Measurements from ENCODE around the gene GPD1. TPM values are rescaled to one million over a fixed set of nuclear protein-coding genes. Genes with fewer than 3 reads are reported as not detected.
"Not testable (repeated sequence)": the region's sequence is repeated elsewhere in the genome, so short reads cannot be mapped to it uniquely, and the experiment has no call there.

GPD1 gene
- total and polyA plus RNA-seq, 8 donors: 0.58 to 9.5 (median 1.7) TPM

DNA sequence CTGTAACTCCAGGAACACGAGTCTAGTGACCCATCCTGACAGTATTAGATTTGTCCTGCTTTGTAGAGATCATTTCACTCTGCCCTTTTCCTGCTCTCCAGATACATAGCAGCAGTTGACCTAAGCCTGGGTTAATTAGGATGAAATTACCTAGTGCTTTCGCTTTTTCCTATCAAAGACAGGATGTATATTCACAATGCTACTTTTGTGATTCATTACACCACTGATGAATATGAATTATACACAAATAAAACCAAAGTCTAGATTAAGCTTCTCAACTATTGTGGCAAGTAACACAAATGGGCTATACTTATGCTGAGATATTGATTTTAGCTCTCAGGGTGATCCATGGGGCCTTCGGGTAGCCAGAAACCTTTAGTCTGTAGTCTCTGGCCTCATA, 45.5 kb downstream of the GPD1 start:
- Histone ChIP-seq H3K4me1 (peaks cover 0 to 23% (median 5%) of the 10 kb centered on the region in 4 donors), H3K36me3 (peaks cover 0 to 12% (median 9%) of the 10 kb centered on the region in 4 donors), H3K9me3 (no peaks in the 10 kb centered on the region), H3K4me3 (no peak overlapping the region), H3K27me3 (no peaks in the 10 kb centered on the region), H3K27ac (no peak overlapping the region)
- no peak for TF ChIP-seq POLR2AphosphoS5 (IDR thresholded peaks at IDR 0.05)
- TF ChIP-seq, protein P1, sequence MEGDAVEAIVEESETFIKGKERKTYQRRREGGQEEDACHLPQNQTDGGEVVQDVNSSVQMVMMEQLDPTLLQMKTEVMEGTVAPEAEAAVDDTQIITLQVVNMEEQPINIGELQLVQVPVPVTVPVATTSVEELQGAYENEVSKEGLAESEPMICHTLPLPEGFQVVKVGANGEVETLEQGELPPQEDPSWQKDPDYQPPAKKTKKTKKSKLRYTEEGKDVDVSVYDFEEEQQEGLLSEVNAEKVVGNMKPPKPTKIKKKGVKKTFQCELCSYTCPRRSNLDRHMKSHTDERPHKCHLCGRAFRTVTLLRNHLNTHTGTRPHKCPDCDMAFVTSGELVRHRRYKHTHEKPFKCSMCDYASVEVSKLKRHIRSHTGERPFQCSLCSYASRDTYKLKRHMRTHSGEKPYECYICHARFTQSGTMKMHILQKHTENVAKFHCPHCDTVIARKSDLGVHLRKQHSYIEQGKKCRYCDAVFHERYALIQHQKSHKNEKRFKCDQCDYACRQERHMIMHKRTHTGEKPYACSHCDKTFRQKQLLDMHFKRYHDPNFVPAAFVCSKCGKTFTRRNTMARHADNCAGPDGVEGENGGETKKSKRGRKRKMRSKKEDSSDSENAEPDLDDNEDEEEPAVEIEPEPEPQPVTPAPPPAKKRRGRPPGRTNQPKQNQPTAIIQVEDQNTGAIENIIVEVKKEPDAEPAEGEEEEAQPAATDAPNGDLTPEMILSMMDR (IDR thresholded peaks at IDR 0.05): no peak
- TF ChIP-seq EP300 (IDR thresholded peaks at IDR 0.05): no peak
- TF ChIP-seq POLR2A (IDR thresholded peaks at IDR 0.05): no peak
- DNase-seq: no peak
- intact Hi-C loops (cut with DNase I; ENCODE audit: low total_unique reads): no loop called here
- 64 to 76% (median 66%) methylated on average over 3 of the region's 3 CpGs for WGBS, 5 donors

DNA sequence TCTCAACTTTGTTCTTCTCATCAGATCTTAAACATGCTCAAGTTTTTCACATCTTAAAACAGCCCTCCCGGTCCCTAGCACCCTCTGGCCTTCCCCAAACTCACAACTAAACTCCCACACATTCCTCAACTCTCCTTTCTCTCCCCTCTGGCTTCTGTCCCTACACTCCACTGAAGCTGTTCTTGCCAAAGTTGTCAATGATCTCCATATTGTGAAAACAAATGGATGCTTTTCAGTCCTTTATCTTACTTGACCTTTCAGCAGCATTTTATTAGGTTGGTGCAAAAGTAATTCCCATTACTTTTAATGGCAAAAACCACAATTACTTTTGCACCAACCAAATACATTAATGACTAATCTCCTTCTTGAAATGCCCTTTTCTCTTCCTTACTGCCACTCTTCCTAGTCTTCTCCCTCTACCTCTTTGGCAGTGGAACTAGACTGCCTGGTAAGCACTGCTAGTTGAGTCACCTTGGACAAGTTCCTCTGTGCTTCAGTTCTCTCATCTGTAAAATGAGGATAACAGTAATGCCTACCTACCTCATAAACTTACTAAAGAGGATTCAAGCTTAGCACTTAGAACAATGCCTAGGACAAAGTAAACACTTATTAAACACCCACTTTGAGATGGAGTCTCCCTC, 47.4 kb downstream of the GPD1 start:
- Histone ChIP-seq H3K27me3 (no peaks in the 10 kb centered on the region), H3K9me3 (no peaks in the 10 kb centered on the region), H3K36me3 (peaks cover 0 to 13% (median 9%) of the 10 kb centered on the region in 4 donors), H3K4me3 (no peak overlapping the region), H3K4me1 (peaks cover 0 to 12% (median 1%) of the 10 kb centered on the region in 4 donors), H3K27ac (no peak overlapping the region)
- intact Hi-C loops (cut with DNase I; ENCODE audit: low total_unique reads): no loop called here
- no peak for TF ChIP-seq EP300 (IDR thresholded peaks at IDR 0.05)
- TF ChIP-seq POLR2A (IDR thresholded peaks at IDR 0.05): no peak
- TF ChIP-seq POLR2AphosphoS5 (IDR thresholded peaks at IDR 0.05): no peak
- TF ChIP-seq, protein P1 (IDR thresholded peaks at IDR 0.05): no peak
- no peak for DNase-seq
- WGBS, 5 donors: 65 to 87% (median 79%) methylated on average over 1 of the region's 1 CpG

DNA sequence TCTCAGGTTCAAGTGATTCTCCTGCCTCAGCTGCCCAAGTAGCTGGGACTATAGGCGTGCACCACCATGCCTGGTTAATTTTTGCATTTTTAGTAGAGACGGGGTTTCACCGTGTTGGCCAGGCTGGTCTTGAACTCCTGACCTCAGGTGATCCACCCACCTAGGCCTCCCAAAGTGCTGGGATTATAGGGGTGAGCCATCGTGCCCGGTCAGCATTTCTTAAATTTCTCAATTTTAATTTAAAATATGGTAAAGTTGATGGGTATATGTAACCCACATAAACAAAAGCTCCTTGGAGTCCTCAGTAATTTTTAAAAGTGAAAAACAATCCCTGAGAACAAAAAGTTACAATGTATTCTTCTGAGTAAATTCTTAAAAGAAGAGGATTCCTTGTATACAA, 51.1 kb downstream of the GPD1 start:
- Histone ChIP-seq H3K36me3 (peaks cover 0 to 13% (median 9%) of the 10 kb centered on the region in 4 donors), H3K4me1 (peaks cover 0 to 17% (median 7%) of the 10 kb centered on the region in 4 donors)
- H3K9me3 ChIP-seq; DNase-seq; H3K27me3 ChIP-seq; H3K4me3 ChIP-seq; intact Hi-C loops (cut with DNase I; ENCODE audit: low total_unique reads); H3K27ac ChIP-seq: not testable (repeated sequence)
- 88 to 97% (median 93%) methylated on average over 5 of the region's 5 CpGs for WGBS, 5 donors

DNA sequence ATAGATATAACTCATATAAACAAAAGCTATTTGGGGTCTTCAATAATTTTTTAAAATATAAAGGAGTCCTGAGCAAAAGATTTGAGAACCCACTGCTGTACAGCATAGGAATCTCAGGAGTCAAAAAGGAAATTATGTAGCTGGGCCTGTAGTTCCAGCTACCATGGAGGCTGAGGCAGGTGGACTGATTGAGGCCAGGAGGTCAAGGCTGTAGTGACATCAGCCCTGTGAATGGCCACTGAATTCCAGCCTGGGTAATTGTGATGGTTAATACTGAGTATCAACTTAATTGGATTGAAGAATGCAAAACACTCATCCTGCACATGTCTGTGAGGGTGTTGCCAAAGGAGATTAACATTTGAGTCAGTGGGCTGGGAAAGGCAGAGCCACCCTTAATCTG, 52.8 kb downstream of the GPD1 start:
- intact Hi-C loops (cut with DNase I; ENCODE audit: low total_unique reads): no loop called here
- peaks cover 0 to 13% (median 9%) of the 10 kb centered on the region in 4 donors for H3K36me3 ChIP-seq
- no peaks in the 10 kb centered on the region for H3K27me3 ChIP-seq
- TF ChIP-seq POLR2AphosphoS5 (IDR thresholded peaks at IDR 0.05) (no peak), EP300 (IDR thresholded peaks at IDR 0.05) (no peak), POLR2A (IDR thresholded peaks at IDR 0.05) (no peak)
- TF ChIP-seq, protein P1 (IDR thresholded peaks at IDR 0.05): no peak
- DNase-seq: no peak
- no peak overlapping the region for H3K27ac ChIP-seq
- H3K9me3 ChIP-seq: no peaks in the 10 kb centered on the region
- peaks cover 0 to 22% (median 8%) of the 10 kb centered on the region in 4 donors for H3K4me1 ChIP-seq
- no peak overlapping the region for H3K4me3 ChIP-seq

DNA sequence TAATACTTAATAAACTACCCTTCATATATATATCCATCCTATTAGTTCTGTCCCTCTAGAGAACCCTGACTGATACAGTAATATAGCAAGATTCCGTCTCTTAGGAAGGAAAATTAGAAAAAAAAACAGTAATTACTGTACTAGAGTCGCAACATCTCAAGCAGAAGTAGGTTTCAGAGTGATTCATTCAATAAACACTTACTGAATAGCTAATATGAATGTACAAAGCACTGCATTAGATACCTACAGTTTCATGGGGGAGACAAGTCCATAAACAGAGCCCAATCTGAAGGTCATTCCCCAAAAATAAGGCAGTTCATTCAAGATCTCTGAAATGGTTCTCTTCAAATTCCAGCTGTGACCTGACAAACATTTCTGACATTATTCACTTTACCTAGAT, 53.5 kb downstream of the GPD1 start:
- 78 to 90% (median 81%) methylated on average over 2 of the region's 2 CpGs for WGBS, 5 donors
- no peaks in the 10 kb centered on the region for H3K27me3 ChIP-seq
- no peaks in the 10 kb centered on the region for H3K9me3 ChIP-seq
- DNase-seq: no peak
- TF ChIP-seq EP300 (IDR thresholded peaks at IDR 0.05): no peak
- no peak for TF ChIP-seq POLR2AphosphoS5 (IDR thresholded peaks at IDR 0.05)
- intact Hi-C loops (cut with DNase I; ENCODE audit: low total_unique reads): no loop called here
- no peak overlapping the region for H3K27ac ChIP-seq
- H3K4me3 ChIP-seq: no peak overlapping the region
- H3K36me3 ChIP-seq: peaks cover 0 to 13% (median 9%) of the 10 kb centered on the region in 4 donors
- H3K4me1 ChIP-seq: peaks cover 0 to 26% (median 11%) of the 10 kb centered on the region in 4 donors
